IMR-90 (cell line): ENCODE measurements around the gene IL16. TPM values are rescaled to one million over a fixed set of nuclear protein-coding genes. Genes with fewer than 3 reads are reported as not detected.
A peak's percentile ranks its signal among the peaks of the same experiment; 100 is the strongest.

Experiments
- ATAC-seq: fragments of 200-7000 bp; cut with Tn5 transposase; 2 replicates; pipeline ENCODE4 v1.9.1; 2020; ENCODE audit warnings: low read depth, mild to moderate bottlenecking, moderate library complexity
- BruUV-seq: library from RNA; stranded (reverse); fragments of 400-500 nt; replicated peaks from 2 replicates; lab custom pipeline; 2021; lab: Mats Ljungman, UMichigan
- CTCF ChIA-PET: fragments of 300-600 bp; formaldehyde crosslinking; extraction: SDS; loops from one replicate; lab custom pipeline; 2021; ENCODE audit warnings: antibody characterized with exemption; lab: Yijun Ruan, JAX
- POLR2A ChIA-PET: fragments of 300-600 bp; sonication (Branson Sonifier 250); formaldehyde crosslinking; loops from one replicate; lab custom pipeline; 2022; ENCODE audit warnings: antibody characterized with exemption; ENCODE audit not compliant: unreplicated experiment; lab: Charles Lee
- DNase-seq: peaks from one replicate; pipeline ENCODE4 v3.0.0; 2013
- H2AFZ ChIP-seq: replicated peaks from 2 replicates; pipeline ENCODE3; 2013; ENCODE audit warnings: low read length, mild to moderate bottlenecking; ENCODE audit not compliant: poor library complexity
- H2AK5ac ChIP-seq: 2 replicates; pipeline ENCODE4 v1.6.1; 2013; ENCODE audit warnings: low read depth, low read length, inconsistent platforms
- H2AK9ac ChIP-seq: replicated peaks from 2 replicates; pipeline ENCODE3; 2013; ENCODE audit warnings: mild to moderate bottlenecking, low read depth, low read length, moderate library complexity; ENCODE audit not compliant: poor library complexity
- H2BK120ac ChIP-seq: 2 replicates; pipeline ENCODE4 v1.6.1; 2013; ENCODE audit warnings: low read depth, low read length, inconsistent platforms
- H2BK15ac ChIP-seq: 3 replicates; pipeline ENCODE4 v1.6.1; 2013; ENCODE audit warnings: low read depth, low read length, inconsistent platforms
- H2BK20ac ChIP-seq: 2 replicates; pipeline ENCODE4 v1.6.1; 2013; ENCODE audit warnings: low read depth, mild to moderate bottlenecking, inconsistent platforms, low read length, moderate library complexity
- H2BK5ac ChIP-seq: 2 replicates; pipeline ENCODE4 v1.6.1; 2013; ENCODE audit warnings: mild to moderate bottlenecking, low read depth, low read length, inconsistent platforms; ENCODE audit not compliant: poor library complexity, severe bottlenecking
- H3K14ac ChIP-seq: replicated peaks from 2 replicates; pipeline ENCODE4 v1.6.1; 2013; ENCODE audit warnings: low read depth, low read length, inconsistent platforms
- H3K18ac ChIP-seq: 2 replicates; pipeline ENCODE4 v1.6.1; 2013; ENCODE audit warnings: low read depth, low read length, control low read depth
- H3K23ac ChIP-seq: 2 replicates; pipeline ENCODE4 v1.6.1; 2013; ENCODE audit warnings: low read depth, low read length, inconsistent platforms
- H3K27ac ChIP-seq: 2 replicates; pipeline ENCODE4 v1.5.1; 2013; ENCODE audit warnings: mild to moderate bottlenecking, control low read depth, low read length; ENCODE audit not compliant: insufficient read depth
- H3K27me3 ChIP-seq: 2 replicates; pipeline ENCODE4 v1.6.1; 2013; ENCODE audit warnings: low read length; ENCODE audit not compliant: control insufficient read depth, insufficient read depth
- H3K36me3 ChIP-seq: 2 replicates; pipeline ENCODE4 v1.6.1; 2013; ENCODE audit warnings: low read length, mixed read lengths; ENCODE audit not compliant: control insufficient read depth, insufficient read depth
- H3K4ac ChIP-seq: 2 replicates; pipeline ENCODE4 v1.6.1; 2013; ENCODE audit warnings: low read depth, low read length, inconsistent platforms
- H3K4me1 ChIP-seq: 2 replicates; pipeline ENCODE4 v1.6.1; 2013; ENCODE audit warnings: low read length, mixed read lengths; ENCODE audit not compliant: control insufficient read depth, insufficient read depth
- H3K4me2 ChIP-seq: 2 replicates; pipeline ENCODE4 v1.6.1; 2013; ENCODE audit warnings: low read depth, mild to moderate bottlenecking, control low read depth, low read length, moderate library complexity
- H3K4me3 ChIP-seq: 2 replicates; pipeline ENCODE4 v1.5.1; 2013; ENCODE audit warnings: low read depth, mild to moderate bottlenecking, control low read depth, low read length, moderate library complexity; ENCODE audit not compliant: insufficient read depth
- H3K56ac ChIP-seq: 2 replicates; pipeline ENCODE4 v1.6.1; 2013; ENCODE audit warnings: low read length, inconsistent platforms; ENCODE audit not compliant: insufficient read depth; ENCODE audit errors: extremely low read depth
- H3K79me1 ChIP-seq, 2 experiments: 2 replicates each; pipeline ENCODE4 v1.6.1; 2013; ENCODE audit warnings: low read length in 2 of 2, inconsistent platforms in 1 of 2, low read depth in 1 of 2
- H3K9ac ChIP-seq: 2 replicates; pipeline ENCODE4 v1.6.1; 2013; ENCODE audit warnings: low read depth, low read length, control low read depth
- H3K9me1 ChIP-seq: 2 replicates; pipeline ENCODE4 v1.6.1; 2013; ENCODE audit warnings: low read length, inconsistent platforms; ENCODE audit not compliant: insufficient read depth
- H3K9me3 ChIP-seq: 2 replicates; pipeline ENCODE4 v1.6.1; 2013; ENCODE audit warnings: low read length; ENCODE audit not compliant: control insufficient read depth, insufficient read depth
- H4K20me1 ChIP-seq: 2 replicates; pipeline ENCODE4 v1.6.1; 2013; ENCODE audit warnings: low read length, inconsistent platforms; ENCODE audit not compliant: insufficient read depth
- H4K5ac ChIP-seq: 2 replicates; pipeline ENCODE4 v1.6.1; 2013; ENCODE audit warnings: mild to moderate bottlenecking, low read depth, low read length, control low read depth
- H4K8ac ChIP-seq, 2 experiments: 2 replicates each; pipeline ENCODE4 v1.6.1; 2013; ENCODE audit warnings: low read depth in 2 of 2, low read length in 2 of 2, control low read depth in 1 of 2, inconsistent platforms in 1 of 2
- H4K91ac ChIP-seq: 2 replicates; pipeline ENCODE4 v1.6.1; 2013; ENCODE audit warnings: low read depth, low read length, inconsistent platforms; ENCODE audit not compliant: insufficient read depth
- CEBPB ChIP-seq: IDR thresholded peaks from 2 replicates; pipeline ENCODE4 v1.6.1; 2012; ENCODE audit warnings: low read depth, low read length, improper control_type of control experiment
- CHD1 ChIP-seq: IDR thresholded peaks from 2 replicates; pipeline ENCODE4 v1.6.1; 2012; ENCODE audit warnings: low read depth, low read length, improper control_type of control experiment
- FOS ChIP-seq: fragments of 150-350 bp; IDR thresholded peaks from 2 replicates; pipeline ENCODE4 v1.6.1; 2016; ENCODE audit warnings: low read depth, low read length
- MAFK ChIP-seq: IDR thresholded peaks from 2 replicates; pipeline ENCODE4 v1.6.1; 2012; ENCODE audit warnings: low read depth, low read length, improper control_type of control experiment
- MAZ ChIP-seq: IDR thresholded peaks from 2 replicates; pipeline ENCODE4 v1.6.1; 2012; ENCODE audit warnings: low read depth, mild to moderate bottlenecking, low read length, improper control_type of control experiment, moderate library complexity, borderline replicate concordance
- MXI1 ChIP-seq: IDR thresholded peaks from 2 replicates; pipeline ENCODE4 v1.6.1; 2012; ENCODE audit warnings: low read depth, mild to moderate bottlenecking, low read length, moderate library complexity, borderline replicate concordance
- NFE2L2 ChIP-seq: fragments of 150-350 bp; IDR thresholded peaks from 2 replicates; pipeline ENCODE4 v1.6.1; 2016; ENCODE audit warnings: low read depth, mild to moderate bottlenecking, low read length
- POLR2A ChIP-seq: IDR thresholded peaks from 2 replicates; pipeline ENCODE4 v1.6.1; 2012; ENCODE audit warnings: mild to moderate bottlenecking, low read depth, low read length
- RAD21 ChIP-seq: IDR thresholded peaks from 2 replicates; pipeline ENCODE4 v1.6.1; 2012; ENCODE audit warnings: low read length, improper control_type of control experiment
- RCOR1 ChIP-seq: IDR thresholded peaks from 2 replicates; pipeline ENCODE4 v1.6.1; 2012; ENCODE audit warnings: mild to moderate bottlenecking, low read length, improper control_type of control experiment; ENCODE audit not compliant: insufficient replicate concordance
- SMC3 ChIP-seq: fragments of 150-350 bp; IDR thresholded peaks from 2 replicates; pipeline ENCODE4 v1.6.1; 2016; ENCODE audit warnings: low read depth, mild to moderate bottlenecking, antibody characterized with exemption, low read length, moderate library complexity
- USF2 ChIP-seq: fragments of 150-350 bp; IDR thresholded peaks from 2 replicates; pipeline ENCODE4 v1.6.1; 2017; ENCODE audit warnings: mild to moderate bottlenecking, antibody characterized with exemption, low read length, low read depth
- WGBS, 2 experiments: methylation state at CpG; one replicate each; pipeline versions ENCODE4 v1.1.5 to v1.1.7; 2013; ENCODE audit warnings: missing lambda C conversion rate in 2 of 2; ENCODE audit not compliant: insufficient read length in 1 of 2; ENCODE audit errors: extremely low coverage in 2 of 2; 5-methylcytosine and 5-hydroxymethylcytosine counted together
- dilution Hi-C: fragments of 300-500 bp; cut with HindIII; formaldehyde crosslinking; loops from one replicate; pipeline ENCODE4 v1.14.3; 2018; ENCODE audit warnings: low sequenced_read_pairs; ENCODE audit not compliant: unreplicated experiment
- in situ Hi-C: fragments of 300-500 bp; cut with MboI; formaldehyde crosslinking; loops from 3 replicates; pipeline ENCODE4 v1.14.3; 2019; ENCODE audit warnings: low sequenced_read_pairs, inconsistent platforms, mixed read lengths
- intact Hi-C: fragments of 100-400 bp; cut with micrococcal nuclease; formaldehyde crosslinking; loops from 2 replicates; pipeline ENCODE4 v1.10.0; 2022
- polyA plus RNA-seq, 3 experiments: library from polyadenylated mRNA; depleted of rRNA; stranded (reverse); fragments of >200 nt; gene quantifications; 2 replicates each; pipeline ENCODE4 v1.2.3, GENCODE V29; 2012; ENCODE audit warnings: low replicate concordance in 1 of 3
- total RNA-seq: library from RNA; depleted of rRNA; stranded (reverse); fragments of >200 nt; gene quantifications from 2 replicates; pipeline ENCODE4 v1.2.3, GENCODE V29; 2012
- TF ChIP-seq, protein P1 (sequence below): fragments of 150-350 bp; IDR thresholded peaks from 2 replicates; pipeline ENCODE4 v1.6.1; 2016; ENCODE audit warnings: low read depth, mild to moderate bottlenecking, low read length, moderate library complexity, borderline replicate concordance

Gene IL16
- total and polyA plus RNA-seq, 2 of the 4 experiments (the other 2 are of a cell fraction) = 0.18 to 0.27 TPM

DNA sequence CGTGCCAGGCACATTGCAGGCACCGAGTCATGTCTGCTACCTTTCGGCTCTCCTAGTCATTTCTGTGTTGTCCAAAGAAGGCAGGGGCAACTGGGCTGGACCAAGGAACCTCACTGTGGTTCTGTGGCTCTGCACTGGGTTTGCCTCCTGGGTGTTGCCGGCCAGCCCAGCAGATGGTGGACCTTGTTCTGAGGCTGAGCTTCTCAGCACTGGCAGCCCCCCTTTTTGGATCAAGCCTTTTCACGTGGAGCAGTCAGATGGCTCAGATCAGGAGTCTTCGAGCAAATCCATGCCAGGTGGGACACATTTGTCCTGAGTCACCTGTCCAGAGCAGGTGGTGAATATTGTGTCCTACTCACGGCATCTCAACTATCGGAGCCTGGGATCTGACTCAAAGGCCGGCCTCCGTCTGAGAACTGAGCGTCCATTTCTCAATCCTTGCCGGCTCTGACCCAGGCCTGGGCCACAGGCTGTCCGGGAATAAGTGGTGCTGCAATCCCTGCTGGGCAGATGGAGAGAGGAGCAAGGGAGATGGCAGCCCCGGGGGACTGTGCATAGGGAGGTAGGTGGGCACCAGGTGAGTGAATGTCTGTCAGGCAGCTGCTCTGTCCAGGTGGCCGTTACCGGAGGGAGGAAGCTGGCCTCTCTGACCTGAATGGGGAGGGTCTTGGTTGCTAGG is at the start of gene IL16 (continued):
- TF ChIP-seq USF2 (no peak), MXI1 (no peak), SMC3 (no peak)

DNA sequence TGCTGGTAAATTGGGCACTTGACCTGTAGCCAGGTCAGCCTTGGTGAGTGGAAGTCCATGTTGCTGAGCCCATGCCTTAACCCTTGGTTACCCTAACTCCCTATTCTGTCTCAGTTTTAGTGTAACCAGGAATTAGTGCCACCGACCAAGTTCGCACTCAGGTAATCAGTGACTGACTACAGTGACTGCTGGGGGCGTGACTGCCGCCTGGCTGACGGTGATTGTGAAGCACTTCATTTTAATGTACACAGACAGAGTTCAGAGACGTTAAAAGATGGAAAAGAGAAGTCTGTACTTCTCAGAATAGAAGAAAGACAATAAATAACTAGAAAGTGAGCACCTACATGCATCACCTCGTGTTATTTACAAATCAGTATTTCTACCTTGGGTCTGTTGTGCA is 45.3 kb upstream of the IL16 start:
- Histone ChIP-seq H4K5ac (no peak overlapping the region), H3K9me1 (peaks cover 4% of the 10 kb centered on the region; the same call in 1 of the 2 replicates), H3K23ac (no peak overlapping the region), H4K91ac (no peak overlapping the region), H3K79me1 (no peaks in the 10 kb centered on the region), H2AK9ac (no peak overlapping the region), H4K8ac (no peak overlapping the region), H2AK5ac (peak overlapping the region; percentile 75), H3K36me3 (no peaks in the 10 kb centered on the region), H3K27ac (no peak overlapping the region), H3K14ac (no peak overlapping the region; the same call in 1 of the 2 replicates), H3K4me1 (peaks cover 9% of the 10 kb centered on the region), H2BK120ac (no peak overlapping the region), H2BK20ac (0 out of 2 replicates have a peak overlapping the region, but pooled peaks have one; percentile 6), H3K9ac (no peak overlapping the region), H3K27me3 (peaks cover 2% of the 10 kb centered on the region; the same call in 1 of the 2 replicates), H3K56ac (no peak overlapping the region), H3K9me3 (no peaks in the 10 kb centered on the region), H2AFZ (no peak overlapping the region), H2BK15ac (0 out of 3 replicates have a peak overlapping the region, but pooled peaks have one; percentile 37), H2BK5ac (no peak overlapping the region), H3K4me3 (no peak overlapping the region), H3K4ac (no peak overlapping the region), H3K4me2 (no peak overlapping the region), H3K18ac (no peak overlapping the region), H4K20me1 (no peaks in the 10 kb centered on the region)
- WGBS, 2 experiments = no CpG with 5 or more reads among the region's 7 CpGs
- ChIA-PET POLR2A (no interaction called here), CTCF (interaction anchor here (7.1 kb wide), 1 partner anchor 115 kb away, joined by 117 read pairs; no protein-coding TSS in a partner anchor)
- in situ Hi-C loops = loop anchor here (10.0 kb wide), 1 partner anchor 243 kb away; no protein-coding TSS in a partner anchor
- no TSS peak for BruUV-seq
- dilution Hi-C loops = no loop called here
- intact Hi-C loops = no loop called here
- ATAC-seq (no peak), DNase-seq (no peak)
- TF ChIP-seq RCOR1 = no peak
- no peak for TF ChIP-seq FOS
- no peak for TF ChIP-seq SMC3
- TF ChIP-seq MXI1 = no peak
- TF ChIP-seq CEBPB = no peak
- no peak for TF ChIP-seq RAD21
- no peak for TF ChIP-seq CHD1
- no peak for TF ChIP-seq POLR2A
- TF ChIP-seq USF2 = no peak
- no peak for TF ChIP-seq MAZ
- no peak for TF ChIP-seq NFE2L2
- no peak for TF ChIP-seq MAFK
- TF ChIP-seq, protein P1, sequence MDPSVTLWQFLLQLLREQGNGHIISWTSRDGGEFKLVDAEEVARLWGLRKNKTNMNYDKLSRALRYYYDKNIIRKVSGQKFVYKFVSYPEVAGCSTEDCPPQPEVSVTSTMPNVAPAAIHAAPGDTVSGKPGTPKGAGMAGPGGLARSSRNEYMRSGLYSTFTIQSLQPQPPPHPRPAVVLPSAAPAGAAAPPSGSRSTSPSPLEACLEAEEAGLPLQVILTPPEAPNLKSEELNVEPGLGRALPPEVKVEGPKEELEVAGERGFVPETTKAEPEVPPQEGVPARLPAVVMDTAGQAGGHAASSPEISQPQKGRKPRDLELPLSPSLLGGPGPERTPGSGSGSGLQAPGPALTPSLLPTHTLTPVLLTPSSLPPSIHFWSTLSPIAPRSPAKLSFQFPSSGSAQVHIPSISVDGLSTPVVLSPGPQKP = no peak
